ENCODE data around the gene MKI67.
"Not testable (repeated sequence)": the region's sequence is repeated elsewhere in the genome, so short reads cannot be mapped to it uniquely, and the experiment has no call there.

Gene MKI67

GRCh38 chr10:128147064-128147463 lies 20.8 kb upstream of the MKI67 start:
- TF ChIP-seq CTCF (conservative IDR thresholded peaks at IDR 0.05): no peak
- H3K27ac ChIP-seq: no peak overlapping the region

- no peak for TF ChIP-seq CTCF (conservative IDR thresholded peaks at IDR 0.05)
- no peak overlapping the region for H3K27ac ChIP-seq
Measured at GRCh38 chr10:128144547-128144946, 18.3 kb upstream of the MKI67 start.

GRCh38 chr10:128143531-128143930 lies 17.3 kb upstream of the MKI67 start:
- TF ChIP-seq CTCF (conservative IDR thresholded peaks at IDR 0.05): no peak
- no peak overlapping the region for H3K27ac ChIP-seq

- TF ChIP-seq CTCF (conservative IDR thresholded peaks at IDR 0.05): no peak
- H3K27ac ChIP-seq: no peak overlapping the region
Measured at GRCh38 chr10:128140425-128140824, 14.2 kb upstream of the MKI67 start.

GRCh38 chr10:128138429-128138828 lies 12.2 kb upstream of the MKI67 start:
- not testable (repeated sequence) for H3K27ac ChIP-seq

GRCh38 chr10:128137877-128138276 lies 11.7 kb upstream of the MKI67 start:
- no peak overlapping the region for H3K27ac ChIP-seq
- no peak for TF ChIP-seq CTCF (conservative IDR thresholded peaks at IDR 0.05)

GRCh38 chr10:128130051-128130450 lies 3.8 kb upstream of the MKI67 start:
- no peak for TF ChIP-seq CTCF (conservative IDR thresholded peaks at IDR 0.05)
- H3K27ac ChIP-seq: no peak overlapping the region

- H3K27ac ChIP-seq: no peak overlapping the region
- TF ChIP-seq CTCF (conservative IDR thresholded peaks at IDR 0.05): no peak
Measured at GRCh38 chr10:128128582-128128981, 2.4 kb upstream of the MKI67 start.

Measured in VCaP (cell line).